WTC11 (cell line): ENCODE measurements around the gene IFNGR1.

Experiments
- AFF4 ChIP-seq: sonication (generic); formaldehyde crosslinking; IDR thresholded peaks from 2 replicates; pipeline ENCODE4 v1.8.1; 2023; ENCODE audit warnings: mild to moderate bottlenecking, missing genetic modification reagents, borderline replicate concordance
- CBFB ChIP-seq: sonication (generic); formaldehyde crosslinking; IDR thresholded peaks from 2 replicates; pipeline ENCODE4 v1.8.1; 2022; ENCODE audit warnings: mild to moderate bottlenecking, low read depth, missing genetic modification reagents
- CTCF ChIP-seq: fragments of 200-600 bp; IDR thresholded peaks from 2 replicates; pipeline ENCODE4 v1.8.0; 2022; ENCODE audit warnings: antibody characterized with exemption
- ESRRA ChIP-seq: sonication (generic); formaldehyde crosslinking; IDR thresholded peaks from 2 replicates; pipeline ENCODE4 v1.8.1; 2022; ENCODE audit warnings: mild to moderate bottlenecking, missing genetic modification reagents, borderline replicate concordance
- JUN ChIP-seq: sonication (generic); formaldehyde crosslinking; IDR thresholded peaks from 2 replicates; pipeline ENCODE4 v1.8.0; 2023; ENCODE audit warnings: mild to moderate bottlenecking, missing genetic modification reagents
- KAT7 ChIP-seq: sonication (generic); formaldehyde crosslinking; IDR thresholded peaks from 2 replicates; pipeline ENCODE4 v1.8.1; 2023; ENCODE audit warnings: missing genetic modification reagents, mild to moderate bottlenecking, borderline replicate concordance
- MAX ChIP-seq: sonication (generic); formaldehyde crosslinking; IDR thresholded peaks from 2 replicates; pipeline ENCODE4 v1.8.0; 2022; ENCODE audit warnings: mild to moderate bottlenecking, missing genetic modification reagents
- ZNF232 ChIP-seq: sonication (generic); formaldehyde crosslinking; IDR thresholded peaks from 2 replicates; pipeline ENCODE4 v1.8.0; 2022; ENCODE audit warnings: mild to moderate bottlenecking, missing genetic modification reagents
- ZNF512 ChIP-seq: sonication (generic); formaldehyde crosslinking; IDR thresholded peaks from 2 replicates; pipeline ENCODE4 v1.8.1; 2022; ENCODE audit warnings: missing genetic modification reagents, borderline replicate concordance

- TF ChIP-seq CBFB (CRISPR knock-in tag): no peak
- TF ChIP-seq JUN (CRISPR knock-in tag): no peak
- TF ChIP-seq CTCF: no peak
- no peak for TF ChIP-seq AFF4 (CRISPR knock-in tag)
- TF ChIP-seq MAX (CRISPR knock-in tag): no peak
- no peak for TF ChIP-seq KAT7
- TF ChIP-seq ZNF232 (CRISPR knock-in tag): no peak
- no peak for TF ChIP-seq ESRRA
- TF ChIP-seq ZNF512 (CRISPR knock-in tag): no peak
These were observed 15.9 kb downstream of the IFNGR1 start for GRCh38 chr6:137203256-137203655.
